Measurements from ENCODE around the gene OSBPL2.

DNA sequence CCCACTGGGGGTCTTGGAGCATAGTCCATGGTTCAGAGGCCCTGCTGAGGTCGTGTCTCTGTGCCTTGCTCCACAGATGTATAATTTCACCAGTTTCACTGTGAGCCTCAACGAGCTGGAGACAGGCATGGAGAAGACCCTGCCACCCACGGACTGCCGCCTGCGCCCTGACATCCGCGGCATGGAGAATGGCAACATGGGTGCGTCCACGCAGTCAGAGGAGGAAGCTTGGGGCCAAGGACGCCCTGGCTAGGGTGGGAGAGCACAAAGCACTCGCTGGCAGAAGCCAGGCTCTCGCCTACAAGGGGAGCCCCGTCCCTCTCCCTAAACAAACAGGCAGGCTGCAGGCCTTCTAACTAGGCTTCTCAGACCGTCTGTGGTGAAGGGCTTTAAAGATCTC is 50.8 kb downstream of the OSBPL2 start:
- TF ChIP-seq, protein P1, sequence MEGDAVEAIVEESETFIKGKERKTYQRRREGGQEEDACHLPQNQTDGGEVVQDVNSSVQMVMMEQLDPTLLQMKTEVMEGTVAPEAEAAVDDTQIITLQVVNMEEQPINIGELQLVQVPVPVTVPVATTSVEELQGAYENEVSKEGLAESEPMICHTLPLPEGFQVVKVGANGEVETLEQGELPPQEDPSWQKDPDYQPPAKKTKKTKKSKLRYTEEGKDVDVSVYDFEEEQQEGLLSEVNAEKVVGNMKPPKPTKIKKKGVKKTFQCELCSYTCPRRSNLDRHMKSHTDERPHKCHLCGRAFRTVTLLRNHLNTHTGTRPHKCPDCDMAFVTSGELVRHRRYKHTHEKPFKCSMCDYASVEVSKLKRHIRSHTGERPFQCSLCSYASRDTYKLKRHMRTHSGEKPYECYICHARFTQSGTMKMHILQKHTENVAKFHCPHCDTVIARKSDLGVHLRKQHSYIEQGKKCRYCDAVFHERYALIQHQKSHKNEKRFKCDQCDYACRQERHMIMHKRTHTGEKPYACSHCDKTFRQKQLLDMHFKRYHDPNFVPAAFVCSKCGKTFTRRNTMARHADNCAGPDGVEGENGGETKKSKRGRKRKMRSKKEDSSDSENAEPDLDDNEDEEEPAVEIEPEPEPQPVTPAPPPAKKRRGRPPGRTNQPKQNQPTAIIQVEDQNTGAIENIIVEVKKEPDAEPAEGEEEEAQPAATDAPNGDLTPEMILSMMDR (IDR thresholded peaks at IDR 0.05; ENCODE audit: extremely low read depth in 1 of 2, insufficient read depth in 1 of 2, low read depth in 1 of 2, low read length in 2 of 2): no peak
- TF ChIP-seq EZH2 (IDR thresholded peaks at IDR 0.05; ENCODE audit: borderline replicate concordance, low read depth, low read length, severe bottlenecking): no peak
- TF ChIP-seq POLR2A (IDR thresholded peaks at IDR 0.05; ENCODE audit: low read depth, low read length): no peak
- no peak for TF ChIP-seq FOS (IDR thresholded peaks at IDR 0.05; ENCODE audit: borderline replicate concordance, insufficient read depth, low read length)
- no peak for TF ChIP-seq POLR2AphosphoS5 (IDR thresholded peaks at IDR 0.05; ENCODE audit: insufficient read depth, low read depth, low read length)
- TF ChIP-seq, protein P2, sequence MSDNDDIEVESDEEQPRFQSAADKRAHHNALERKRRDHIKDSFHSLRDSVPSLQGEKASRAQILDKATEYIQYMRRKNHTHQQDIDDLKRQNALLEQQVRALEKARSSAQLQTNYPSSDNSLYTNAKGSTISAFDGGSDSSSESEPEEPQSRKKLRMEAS (IDR thresholded peaks at IDR 0.05; ENCODE audit: insufficient read depth, insufficient read length): no peak
- no peak for TF ChIP-seq MYC (IDR thresholded peaks at IDR 0.05; ENCODE audit: low read depth, low read length)
- TF ChIP-seq JUN (IDR thresholded peaks at IDR 0.05; ENCODE audit: borderline replicate concordance, insufficient read depth, insufficient read length, low read depth): no peak
- TF ChIP-seq GATA2 (IDR thresholded peaks at IDR 0.05; ENCODE audit: insufficient read depth, insufficient read length, low read depth, low read length): no peak

All from endothelial cell of umbilical vein (primary cell).